Nephron progenitor cell (in vitro differentiated cells): ENCODE results near the gene AMOTL2.

Source experiments
- DNase-seq: peaks from one replicate; pipeline ENCODE4 v3.0.0; 2021
- H3K27ac Mint-ChIP-seq: 2 replicates; pipeline ENCODE4 v1.8.0; 2021; ENCODE audit warnings: mild to moderate bottlenecking, moderate library complexity, mixed read lengths
- H3K27me3 Mint-ChIP-seq: 2 replicates; pipeline ENCODE4 v1.8.0; 2021; ENCODE audit warnings: mild to moderate bottlenecking, low read depth, mixed read lengths; ENCODE audit not compliant: poor library complexity
- H3K36me3 Mint-ChIP-seq: 2 replicates; pipeline ENCODE4 v1.8.0; 2021; ENCODE audit warnings: low read depth, mixed read lengths
- H3K4me1 Mint-ChIP-seq: 2 replicates; pipeline ENCODE4 v1.8.0; 2021; ENCODE audit warnings: mixed read lengths
- H3K4me3 Mint-ChIP-seq: 2 replicates; pipeline ENCODE4 v1.8.0; 2021; ENCODE audit warnings: mild to moderate bottlenecking, moderate library complexity, mixed read lengths
- H3K9me3 Mint-ChIP-seq: 2 replicates; pipeline ENCODE4 v1.8.0; 2021; ENCODE audit warnings: mild to moderate bottlenecking, moderate library complexity, mixed read lengths
- TF ChIP-seq, protein P1 (sequence below): fragments of 200-600 bp; sonication (generic); IDR thresholded peaks from 2 replicates; pipeline ENCODE4 v1.5.0; 2021; ENCODE audit warnings: antibody characterized with exemption

Gene AMOTL2

DNA sequence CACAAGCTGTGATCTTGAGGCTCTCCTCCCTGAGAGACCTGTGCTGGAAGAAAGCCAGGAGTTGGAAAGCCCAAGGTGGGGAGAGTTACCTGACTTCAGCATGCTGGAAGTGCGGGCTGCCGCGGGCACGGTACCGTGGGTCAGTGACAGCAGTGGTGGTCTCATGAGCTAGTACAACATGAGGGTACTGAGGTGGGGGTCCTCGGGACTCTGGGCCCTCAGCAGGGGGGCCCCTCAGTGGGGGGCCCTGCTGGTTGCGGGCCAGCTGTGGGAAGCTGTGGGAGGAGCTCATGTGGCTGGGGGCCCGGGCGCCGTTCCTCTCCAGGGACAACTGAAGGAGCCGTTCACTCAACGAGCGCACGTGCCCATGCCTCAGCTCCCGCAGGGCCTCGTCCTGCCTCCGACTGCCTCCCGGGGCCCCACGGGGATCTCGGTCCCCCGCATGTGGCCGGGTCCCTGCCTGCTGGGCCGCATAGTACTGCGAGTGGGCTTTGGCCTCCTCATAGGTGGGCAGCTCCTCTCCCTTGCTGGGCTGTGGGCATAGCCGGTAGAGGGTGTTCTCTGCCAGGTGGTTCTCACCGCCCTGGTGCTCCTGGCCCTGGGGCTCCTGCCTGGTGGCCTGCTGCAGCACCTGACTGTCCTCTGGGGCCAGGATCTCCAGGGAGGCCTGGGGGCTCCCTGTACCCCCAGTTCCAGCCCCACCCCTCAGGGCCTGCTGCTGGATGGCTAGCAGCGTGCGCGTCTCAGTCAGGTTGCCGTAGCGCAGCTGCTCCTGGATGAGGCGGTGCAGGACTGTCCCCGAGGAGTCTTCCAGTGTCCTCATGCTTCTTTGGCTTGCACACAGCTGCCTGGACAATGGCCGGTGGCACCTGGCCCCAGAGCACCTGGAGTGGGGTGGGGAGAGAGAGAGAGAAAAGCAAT is 3.4 kb downstream of the AMOTL2 start:
- Mint-ChIP-seq H3K4me3 (peak overlapping the region; percentile 74), H3K27ac (no peak overlapping the region), H3K36me3 (peaks cover 39% of the 10 kb centered on the region), H3K27me3 (peaks cover 23% of the 10 kb centered on the region), H3K9me3 (no peaks in the 10 kb centered on the region), H3K4me1 (peaks cover 63% of the 10 kb centered on the region)
- TF ChIP-seq, protein P1, sequence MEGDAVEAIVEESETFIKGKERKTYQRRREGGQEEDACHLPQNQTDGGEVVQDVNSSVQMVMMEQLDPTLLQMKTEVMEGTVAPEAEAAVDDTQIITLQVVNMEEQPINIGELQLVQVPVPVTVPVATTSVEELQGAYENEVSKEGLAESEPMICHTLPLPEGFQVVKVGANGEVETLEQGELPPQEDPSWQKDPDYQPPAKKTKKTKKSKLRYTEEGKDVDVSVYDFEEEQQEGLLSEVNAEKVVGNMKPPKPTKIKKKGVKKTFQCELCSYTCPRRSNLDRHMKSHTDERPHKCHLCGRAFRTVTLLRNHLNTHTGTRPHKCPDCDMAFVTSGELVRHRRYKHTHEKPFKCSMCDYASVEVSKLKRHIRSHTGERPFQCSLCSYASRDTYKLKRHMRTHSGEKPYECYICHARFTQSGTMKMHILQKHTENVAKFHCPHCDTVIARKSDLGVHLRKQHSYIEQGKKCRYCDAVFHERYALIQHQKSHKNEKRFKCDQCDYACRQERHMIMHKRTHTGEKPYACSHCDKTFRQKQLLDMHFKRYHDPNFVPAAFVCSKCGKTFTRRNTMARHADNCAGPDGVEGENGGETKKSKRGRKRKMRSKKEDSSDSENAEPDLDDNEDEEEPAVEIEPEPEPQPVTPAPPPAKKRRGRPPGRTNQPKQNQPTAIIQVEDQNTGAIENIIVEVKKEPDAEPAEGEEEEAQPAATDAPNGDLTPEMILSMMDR: no peak
- DNase-seq: no peak

DNA sequence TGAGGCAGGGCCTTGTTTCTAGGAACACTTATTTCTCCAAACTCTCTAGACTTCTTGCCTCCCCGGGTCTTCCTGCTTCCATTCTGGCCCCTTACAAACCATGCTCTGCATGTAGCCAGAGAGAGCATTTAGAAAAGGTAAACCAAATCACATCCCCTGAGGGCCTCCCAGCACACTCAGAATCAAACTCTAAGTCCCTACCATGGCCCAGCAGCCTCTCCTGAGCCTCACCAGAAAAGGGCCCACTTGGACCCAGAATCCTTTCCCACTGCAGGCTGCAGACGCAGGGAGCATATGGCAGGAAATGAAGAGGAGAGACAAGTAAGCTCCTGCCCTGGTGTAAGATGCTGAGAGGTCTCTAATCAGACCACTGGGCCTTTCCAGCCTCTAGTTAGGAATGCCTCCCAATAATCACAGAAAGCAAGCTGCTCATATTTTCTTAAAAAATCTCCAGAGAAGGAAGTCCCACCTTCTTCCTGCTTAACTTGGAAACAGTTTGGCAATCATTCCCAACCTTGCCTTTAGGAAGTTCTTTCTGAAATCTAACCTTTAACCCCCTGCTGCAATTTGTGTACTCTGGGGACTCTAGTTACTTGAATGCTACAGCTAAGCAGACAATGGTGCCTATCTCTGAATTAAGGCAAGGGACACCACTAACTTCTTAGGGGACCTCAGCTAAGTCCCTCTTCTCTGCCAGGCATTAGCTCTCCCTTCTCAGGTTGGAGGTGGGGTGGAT is 4.2 kb downstream of the AMOTL2 start:
- Mint-ChIP-seq H3K27me3 (peaks cover 20% of the 10 kb centered on the region), H3K4me3 (no peak overlapping the region), H3K27ac (no peak overlapping the region), H3K4me1 (peaks cover 63% of the 10 kb centered on the region), H3K36me3 (peaks cover 47% of the 10 kb centered on the region), H3K9me3 (no peaks in the 10 kb centered on the region)
- no peak for DNase-seq
- TF ChIP-seq, protein P1: no peak

DNA sequence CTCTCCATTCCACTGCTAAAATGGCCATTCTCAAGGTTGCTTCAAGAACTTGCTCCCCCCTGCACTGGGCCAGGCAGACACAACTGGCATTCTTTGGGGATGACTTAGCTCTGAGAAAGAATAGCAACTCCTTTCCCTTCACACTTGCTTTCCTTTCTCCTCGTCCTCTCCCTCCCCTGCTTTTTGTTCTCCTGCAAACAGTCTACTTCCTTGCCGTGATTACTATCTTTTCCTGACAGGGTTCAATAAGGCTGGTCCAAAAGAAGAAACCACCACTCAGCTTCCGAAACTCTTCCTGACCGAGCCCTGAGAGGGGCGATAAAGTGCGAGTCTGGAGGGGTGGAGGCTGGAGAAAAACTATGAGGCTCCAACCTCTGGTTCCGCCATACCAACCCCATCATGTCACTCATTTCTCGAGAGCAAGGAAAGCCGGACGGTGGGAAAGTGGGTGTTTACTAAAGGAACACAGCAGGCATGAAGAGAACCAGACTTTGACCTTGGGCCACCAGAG is 5.0 kb downstream of the AMOTL2 start:
- Mint-ChIP-seq H3K4me1 (peaks cover 65% of the 10 kb centered on the region), H3K9me3 (no peaks in the 10 kb centered on the region), H3K4me3 (peak overlapping the region; percentile 29), H3K27me3 (peaks cover 20% of the 10 kb centered on the region), H3K27ac (no peak overlapping the region), H3K36me3 (peaks cover 50% of the 10 kb centered on the region)
- TF ChIP-seq, protein P1: no peak
- no peak for DNase-seq

DNA sequence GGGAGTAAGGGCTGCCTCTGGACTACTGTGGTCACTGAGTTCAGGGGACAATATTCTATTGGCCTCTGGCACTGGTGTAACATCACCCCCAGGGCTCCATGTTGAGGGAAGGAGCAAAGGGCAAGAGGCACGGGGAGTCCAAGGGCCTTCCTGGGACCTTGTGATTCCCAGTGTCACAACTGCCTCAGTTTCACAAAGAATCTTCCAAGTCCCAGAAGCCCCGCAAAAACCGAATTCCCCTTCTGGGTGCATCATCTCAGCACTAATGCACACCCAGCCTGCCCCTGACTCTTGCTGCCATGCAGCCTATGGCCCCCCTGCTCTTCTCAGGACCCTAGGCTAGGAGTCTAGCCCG is 5.5 kb downstream of the AMOTL2 start:
- Mint-ChIP-seq H3K9me3 (no peaks in the 10 kb centered on the region), H3K27ac (no peak overlapping the region), H3K4me1 (peaks cover 71% of the 10 kb centered on the region), H3K4me3 (no peak overlapping the region), H3K27me3 (peaks cover 20% of the 10 kb centered on the region), H3K36me3 (peaks cover 50% of the 10 kb centered on the region)
- DNase-seq: no peak
- TF ChIP-seq, protein P1: no peak

DNA sequence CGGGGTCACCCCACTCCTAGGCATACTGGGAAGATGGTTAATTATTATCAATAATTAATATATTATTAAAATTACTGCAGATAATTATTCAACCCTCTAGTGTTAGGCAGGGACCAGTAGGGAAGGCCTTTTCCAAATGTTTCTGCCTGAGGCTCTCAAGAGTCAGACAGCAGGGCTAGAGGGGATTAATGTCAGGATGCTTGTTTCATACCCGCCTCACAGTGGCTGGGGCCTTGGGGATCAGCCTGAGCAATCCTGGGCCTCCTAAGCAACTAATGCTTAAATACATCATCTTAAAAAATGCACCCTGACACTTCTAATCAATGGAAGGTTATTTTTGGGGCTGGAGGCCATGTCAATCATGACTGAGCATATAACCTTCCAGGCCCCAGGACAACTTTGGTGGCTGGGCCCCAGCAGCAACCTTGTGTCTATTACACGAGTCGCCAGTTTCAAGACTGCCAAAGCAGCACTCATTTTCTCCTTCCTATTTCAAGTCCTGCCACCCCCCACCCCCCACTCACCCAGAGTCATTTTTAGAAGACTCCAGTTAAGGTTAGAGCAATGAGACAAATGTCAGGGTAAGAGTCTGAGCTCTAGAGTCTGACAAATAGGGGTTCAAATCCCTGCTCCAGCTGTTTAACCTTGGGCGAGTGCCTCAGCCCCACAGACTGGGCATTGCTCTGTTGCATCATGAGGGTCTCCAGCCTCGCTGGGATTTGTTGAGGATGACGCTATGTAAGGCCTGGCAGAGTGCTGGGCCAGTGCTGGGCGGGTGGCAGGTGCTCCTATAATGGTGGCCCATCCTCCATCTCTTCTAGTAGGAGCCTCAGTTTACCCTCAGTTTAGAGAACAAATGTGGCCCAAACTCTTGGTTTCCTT is 6.1 kb downstream of the AMOTL2 start:
- H3K36me3 Mint-ChIP-seq: peaks cover 54% of the 10 kb centered on the region
- peaks cover 73% of the 10 kb centered on the region for H3K4me1 Mint-ChIP-seq
- no peak overlapping the region for H3K4me3 Mint-ChIP-seq
- H3K27ac Mint-ChIP-seq: no peak overlapping the region
- H3K9me3 Mint-ChIP-seq: no peaks in the 10 kb centered on the region
- TF ChIP-seq, protein P1: no peak
- no peak for DNase-seq
- H3K27me3 Mint-ChIP-seq: peaks cover 20% of the 10 kb centered on the region
